Measurements from ENCODE around the gene PDE4C.

The PDE4C gene

GRCh38 chr19:18263324-18264136 lies 37.3 kb upstream of the PDE4C start:
- no peak for TF ChIP-seq ZBTB7A (IDR thresholded peaks at IDR 0.05; ENCODE audit: low read depth)
- no peak for TF ChIP-seq FOXM1 (IDR thresholded peaks at IDR 0.05; ENCODE audit: borderline replicate concordance, low read depth)
- no peak for TF ChIP-seq EGR1 (IDR thresholded peaks at IDR 0.05)
- TF ChIP-seq TCF12 (IDR thresholded peaks at IDR 0.05; ENCODE audit: low read depth) = no peak
- TF ChIP-seq TEAD4 (IDR thresholded peaks at IDR 0.05) = no peak
- TF ChIP-seq MAX (IDR thresholded peaks at IDR 0.05) = no peak
- TF ChIP-seq EP300 (IDR thresholded peaks at IDR 0.05; ENCODE audit: borderline replicate concordance) = no peak
- TF ChIP-seq CREB1 (IDR thresholded peaks at IDR 0.05; ENCODE audit: low read depth) = no peak
- TF ChIP-seq TAF1 (IDR thresholded peaks at IDR 0.05; ENCODE audit: low read depth) = no peak
- TF ChIP-seq REST (IDR thresholded peaks at IDR 0.05; ENCODE audit: low read depth) = no peak
- TF ChIP-seq CEBPB (IDR thresholded peaks at IDR 0.05) = no peak
- TF ChIP-seq NFIC (IDR thresholded peaks at IDR 0.05) = no peak

GRCh38 chr19:18262917-18263316 lies 36.7 kb upstream of the PDE4C start:
- no peak for TF ChIP-seq TCF12 (IDR thresholded peaks at IDR 0.05; ENCODE audit: low read depth)
- no peak for TF ChIP-seq MAX (IDR thresholded peaks at IDR 0.05)
- no peak for TF ChIP-seq RAD21 (IDR thresholded peaks at IDR 0.05; ENCODE audit: low read depth)
- TF ChIP-seq ZBTB7A (IDR thresholded peaks at IDR 0.05; ENCODE audit: low read depth) = no peak
- TF ChIP-seq EP300 (IDR thresholded peaks at IDR 0.05; ENCODE audit: borderline replicate concordance) = no peak

- TF ChIP-seq TCF12 (IDR thresholded peaks at IDR 0.05; ENCODE audit: low read depth) (no peak), CREB1 (IDR thresholded peaks at IDR 0.05; ENCODE audit: low read depth) (no peak), USF1 (IDR thresholded peaks at IDR 0.05) (no peak), RAD21 (IDR thresholded peaks at IDR 0.05; ENCODE audit: low read depth) (no peak), TEAD4 (IDR thresholded peaks at IDR 0.05) (no peak), FOXM1 (IDR thresholded peaks at IDR 0.05; ENCODE audit: borderline replicate concordance, low read depth) (no peak), YY1 (IDR thresholded peaks at IDR 0.05; ENCODE audit: low read depth) (no peak), EGR1 (IDR thresholded peaks at IDR 0.05) (no peak), TAF1 (IDR thresholded peaks at IDR 0.05; ENCODE audit: low read depth) (no peak), MAX (IDR thresholded peaks at IDR 0.05) (no peak), ZBTB7A (IDR thresholded peaks at IDR 0.05; ENCODE audit: low read depth) (no peak), REST (IDR thresholded peaks at IDR 0.05; ENCODE audit: low read depth) (no peak)
These were observed 35.9 kb upstream of the PDE4C start for GRCh38 chr19:18262144-18262543.

- TF ChIP-seq CREB1 (IDR thresholded peaks at IDR 0.05; ENCODE audit: low read depth) (no peak), TEAD4 (IDR thresholded peaks at IDR 0.05) (no peak), USF1 (IDR thresholded peaks at IDR 0.05) (no peak), MAX (IDR thresholded peaks at IDR 0.05) (no peak), ZBTB7A (IDR thresholded peaks at IDR 0.05; ENCODE audit: low read depth) (no peak), EP300 (IDR thresholded peaks at IDR 0.05; ENCODE audit: borderline replicate concordance) (no peak), CEBPB (IDR thresholded peaks at IDR 0.05) (no peak), NFIC (IDR thresholded peaks at IDR 0.05) (no peak), FOXM1 (IDR thresholded peaks at IDR 0.05; ENCODE audit: borderline replicate concordance, low read depth) (no peak), TAF1 (IDR thresholded peaks at IDR 0.05; ENCODE audit: low read depth) (no peak), TCF12 (IDR thresholded peaks at IDR 0.05; ENCODE audit: low read depth) (no peak), EGR1 (IDR thresholded peaks at IDR 0.05) (no peak), YY1 (IDR thresholded peaks at IDR 0.05; ENCODE audit: low read depth) (no peak), RAD21 (IDR thresholded peaks at IDR 0.05; ENCODE audit: low read depth) (no peak), REST (IDR thresholded peaks at IDR 0.05; ENCODE audit: low read depth) (no peak)
These were observed 35.2 kb upstream of the PDE4C start for GRCh38 chr19:18261474-18261873.

All from Ishikawa (cell line).